ENCODE results near the gene LDLRAP1.

The LDLRAP1 gene

DNA sequence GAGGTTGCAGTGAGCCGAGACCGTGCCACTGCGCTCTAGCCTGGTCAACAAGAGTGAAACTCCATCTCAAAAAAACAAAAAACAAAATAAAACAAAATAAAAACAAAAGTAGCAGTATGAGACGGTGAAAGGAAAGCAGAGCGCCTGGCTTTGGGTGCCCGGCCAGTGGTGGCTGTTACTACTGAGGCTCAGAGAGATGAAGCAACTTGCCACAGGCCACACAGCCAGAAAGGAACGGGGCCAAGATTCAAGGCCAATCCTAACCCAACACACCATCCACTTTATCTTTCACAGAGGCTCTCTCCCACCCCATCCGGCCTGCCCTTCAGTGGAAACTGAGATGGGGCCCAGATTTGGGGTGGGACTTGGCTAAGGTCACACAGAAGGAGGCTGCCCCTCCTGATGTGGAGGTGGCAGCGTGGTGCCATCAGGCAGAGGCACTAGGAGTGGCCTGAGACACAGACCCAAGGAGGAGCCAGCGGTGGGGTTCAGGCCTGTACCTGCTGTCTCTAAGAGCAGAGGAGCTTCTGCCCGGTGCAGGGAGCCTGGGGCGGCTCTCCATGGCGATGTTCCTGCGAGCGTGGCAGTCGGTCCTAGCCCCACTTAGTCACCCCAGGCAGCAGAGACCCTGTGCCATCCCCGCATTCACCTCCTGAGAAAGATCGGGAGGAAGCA lies 33.2 kb downstream of the LDLRAP1 start:
- H3K4me3 ChIP-seq, result no peak overlapping the region
- no peak overlapping the region for H3K27ac ChIP-seq
- TF ChIP-seq, protein P1, sequence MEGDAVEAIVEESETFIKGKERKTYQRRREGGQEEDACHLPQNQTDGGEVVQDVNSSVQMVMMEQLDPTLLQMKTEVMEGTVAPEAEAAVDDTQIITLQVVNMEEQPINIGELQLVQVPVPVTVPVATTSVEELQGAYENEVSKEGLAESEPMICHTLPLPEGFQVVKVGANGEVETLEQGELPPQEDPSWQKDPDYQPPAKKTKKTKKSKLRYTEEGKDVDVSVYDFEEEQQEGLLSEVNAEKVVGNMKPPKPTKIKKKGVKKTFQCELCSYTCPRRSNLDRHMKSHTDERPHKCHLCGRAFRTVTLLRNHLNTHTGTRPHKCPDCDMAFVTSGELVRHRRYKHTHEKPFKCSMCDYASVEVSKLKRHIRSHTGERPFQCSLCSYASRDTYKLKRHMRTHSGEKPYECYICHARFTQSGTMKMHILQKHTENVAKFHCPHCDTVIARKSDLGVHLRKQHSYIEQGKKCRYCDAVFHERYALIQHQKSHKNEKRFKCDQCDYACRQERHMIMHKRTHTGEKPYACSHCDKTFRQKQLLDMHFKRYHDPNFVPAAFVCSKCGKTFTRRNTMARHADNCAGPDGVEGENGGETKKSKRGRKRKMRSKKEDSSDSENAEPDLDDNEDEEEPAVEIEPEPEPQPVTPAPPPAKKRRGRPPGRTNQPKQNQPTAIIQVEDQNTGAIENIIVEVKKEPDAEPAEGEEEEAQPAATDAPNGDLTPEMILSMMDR (IDR thresholded peaks at IDR 0.05), result no peak
- no peak for DNase-seq (ENCODE audit: low spot score)

GRCh38 chr1:25577134-25577920 lies 33.9 kb downstream of the LDLRAP1 start:
- no peak for DNase-seq (ENCODE audit: low spot score)
- no peak overlapping the region for H3K4me3 ChIP-seq
- no peak overlapping the region for H3K27ac ChIP-seq
- TF ChIP-seq, protein P1 (IDR thresholded peaks at IDR 0.05), result no peak

GRCh38 chr1:25579292-25580252 lies 36.2 kb downstream of the LDLRAP1 start:
- TF ChIP-seq, protein P1 (IDR thresholded peaks at IDR 0.05), result no peak
- DNase-seq (ENCODE audit: low spot score), result no peak
- Histone ChIP-seq H3K27ac (no peak overlapping the region), H3K4me3 (no peak overlapping the region)

DNA sequence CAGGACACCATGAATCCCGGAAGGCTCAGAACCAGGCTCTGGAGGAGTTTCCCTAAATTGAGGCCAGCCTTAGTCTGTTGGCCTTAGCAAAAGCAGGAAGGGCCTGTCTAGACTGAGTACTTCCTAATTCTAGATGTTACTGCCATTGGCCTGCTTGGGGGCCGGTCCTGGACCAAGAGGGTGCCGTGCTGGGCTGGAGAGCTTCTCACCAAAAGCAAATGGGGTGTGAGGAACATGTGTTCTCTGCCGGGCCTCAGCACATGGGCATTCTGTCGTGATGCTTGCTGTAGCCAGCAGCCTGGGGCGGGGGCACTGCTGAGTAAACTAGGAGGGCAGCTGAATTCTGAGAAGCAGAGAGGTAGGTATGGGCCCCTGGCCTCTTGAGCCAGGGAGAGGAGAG lies 37.5 kb downstream of the LDLRAP1 start:
- H3K27ac ChIP-seq, result no peak overlapping the region
- TF ChIP-seq, protein P1 (IDR thresholded peaks at IDR 0.05), result no peak
- no peak overlapping the region for H3K4me3 ChIP-seq
- no peak for DNase-seq (ENCODE audit: low spot score)

DNA sequence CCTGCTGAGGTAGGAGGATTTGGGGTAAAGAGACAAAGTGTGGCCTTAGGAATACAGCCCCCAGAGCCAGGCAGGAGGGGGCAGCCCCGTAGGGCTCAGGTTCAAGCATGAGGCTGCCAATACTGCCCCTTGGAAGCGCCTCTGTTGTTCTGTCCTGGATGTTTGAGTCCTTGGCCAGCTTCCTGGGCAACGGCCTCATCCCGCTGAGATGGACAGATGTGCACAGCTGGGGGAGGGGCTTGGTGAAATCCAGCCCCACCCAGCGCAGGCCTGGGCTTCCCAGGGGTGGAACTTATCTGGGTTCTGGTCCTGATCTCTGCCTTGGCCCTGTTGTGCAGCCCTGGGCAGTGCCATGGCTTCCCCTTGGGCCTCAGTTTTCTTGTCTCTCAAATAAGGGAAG lies 38.4 kb downstream of the LDLRAP1 start:
- H3K27ac ChIP-seq, result no peak overlapping the region
- TF ChIP-seq, protein P1 (IDR thresholded peaks at IDR 0.05), result no peak
- H3K4me3 ChIP-seq, result no peak overlapping the region
- no peak for DNase-seq (ENCODE audit: low spot score)

- Histone ChIP-seq H3K4me3 (no peak overlapping the region), H3K27ac (no peak overlapping the region)
- TF ChIP-seq, protein P1 (IDR thresholded peaks at IDR 0.05), result no peak
- no peak for DNase-seq (ENCODE audit: low spot score)
These were observed 40.3 kb downstream of the LDLRAP1 start for GRCh38 chr1:25583519-25584370.
